DOHH2 (cell line): ENCODE results near the gene POM121.
"Not testable (repeated sequence)": the region's sequence is repeated elsewhere in the genome, so short reads cannot be mapped to it uniquely, and the experiment has no call there.

ENCODE experiments used
- H3F3A ChIP-seq: fragments of 200-600 bp; sonication (generic), shearing (Covaris generic); 2 replicates; pipeline ENCODE4 v1.6.0; 2016; ENCODE audit warnings: antibody characterized with exemption, mild to moderate bottlenecking; ENCODE audit not compliant: control insufficient read depth, insufficient read depth
- H3K27ac ChIP-seq: fragments of 200-600 bp; sonication (generic); 2 replicates; pipeline ENCODE4 v1.5.1; 2014; ENCODE audit warnings: low read depth, mild to moderate bottlenecking, low read length, moderate library complexity
- H3K27me3 ChIP-seq: fragments of 200-600 bp; sonication (generic); 2 replicates; pipeline ENCODE4 v1.6.1; 2014; ENCODE audit warnings: mild to moderate bottlenecking, low read length, mixed read lengths; ENCODE audit not compliant: control insufficient read depth
- H3K36me3 ChIP-seq: fragments of 200-600 bp; sonication (generic); 2 replicates; pipeline ENCODE4 v1.6.1; 2014; ENCODE audit warnings: mild to moderate bottlenecking, low read length, moderate library complexity, mixed read lengths; ENCODE audit not compliant: control insufficient read depth
- H3K4me1 ChIP-seq: fragments of 200-600 bp; sonication (generic); 2 replicates; pipeline ENCODE4 v1.6.1; 2014; ENCODE audit warnings: mild to moderate bottlenecking, low read length, mixed read lengths; ENCODE audit not compliant: control insufficient read depth
- H3K4me2 ChIP-seq: fragments of 200-600 bp; sonication (generic); 2 replicates; pipeline ENCODE4 v1.6.0; 2014; ENCODE audit warnings: mild to moderate bottlenecking, low read length, moderate library complexity
- H3K4me3 ChIP-seq: fragments of 200-600 bp; sonication (generic); 2 replicates; pipeline ENCODE4 v1.5.1; 2014; ENCODE audit warnings: mild to moderate bottlenecking, low read length, mixed read lengths
- H3K79me2 ChIP-seq: fragments of 200-600 bp; sonication (generic); 2 replicates; pipeline ENCODE4 v1.6.1; 2014; ENCODE audit warnings: mild to moderate bottlenecking, low read length, mixed read lengths; ENCODE audit not compliant: control insufficient read depth
- H3K9me2 ChIP-seq: fragments of 200-600 bp; sonication (generic); replicated peaks from 2 replicates; pipeline ENCODE4 v1.6.1; 2014; ENCODE audit warnings: mild to moderate bottlenecking, low read length, mixed read lengths; ENCODE audit not compliant: control insufficient read depth
- H3K9me3 ChIP-seq: fragments of 200-600 bp; sonication (generic); 2 replicates; pipeline ENCODE4 v1.6.1; 2014; ENCODE audit warnings: antibody characterized with exemption, low read length, mixed read lengths; ENCODE audit not compliant: control insufficient read depth, insufficient read depth
- H4K20me1 ChIP-seq: fragments of 200-600 bp; sonication (generic); 2 replicates; pipeline ENCODE4 v1.6.0; 2014; ENCODE audit warnings: low read depth, mild to moderate bottlenecking, antibody characterized with exemption, low read length, moderate library complexity; ENCODE audit not compliant: control insufficient read depth, insufficient read depth
- CTCF ChIP-seq: fragments of 200-600 bp; sonication (generic); IDR thresholded peaks from one replicate; pipeline ENCODE4 v1.5.1; 2014; ENCODE audit warnings: antibody characterized with exemption, mild to moderate bottlenecking, low read depth, low read length; ENCODE audit not compliant: poor library complexity, severe bottlenecking
- EZH2phosphoT487 ChIP-seq: fragments of 200-600 bp; sonication (generic); IDR thresholded peaks from 2 replicates; pipeline ENCODE4 v1.6.1; 2017; ENCODE audit warnings: borderline replicate concordance, mild to moderate bottlenecking, antibody characterized with exemption, low read length, moderate library complexity, mixed read lengths

POM121 gene

GRCh38 chr7:72911395-72911794, 13.5 kb upstream of the POM121 start:
- not testable (repeated sequence) for H3K4me3 ChIP-seq, H3K4me2 ChIP-seq, H3K27me3 ChIP-seq, H3K4me1 ChIP-seq, H3K9me3 ChIP-seq, H3K9me2 ChIP-seq, H3F3A ChIP-seq, H4K20me1 ChIP-seq, H3K27ac ChIP-seq
- H3K36me3 ChIP-seq = peaks cover 70% of the 10 kb centered on the region
- peaks cover 71% of the 10 kb centered on the region for H3K79me2 ChIP-seq

DNA sequence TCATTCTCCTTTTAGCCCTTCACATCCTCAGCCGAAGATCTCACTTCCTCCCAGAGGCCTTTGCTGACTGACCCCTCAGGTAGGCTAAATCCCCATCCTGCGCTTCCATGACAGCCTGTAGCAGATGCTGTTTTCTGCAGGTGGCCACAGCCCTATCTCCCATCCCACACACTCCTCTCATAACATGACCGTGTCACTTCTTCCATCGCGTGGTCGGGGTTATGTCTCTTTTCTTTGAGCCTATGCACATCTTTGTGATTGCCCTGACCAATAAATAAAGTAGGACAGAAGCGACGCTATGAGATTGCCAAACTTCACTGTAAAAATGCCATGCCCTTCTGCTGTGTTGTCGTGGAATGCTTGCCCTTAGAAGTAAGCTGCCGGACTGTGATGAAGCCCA, 11.1 kb upstream of the POM121 start:
- not testable (repeated sequence) for H3K9me2 ChIP-seq, H3K4me3 ChIP-seq, H3K27ac ChIP-seq, H3K4me1 ChIP-seq, H3F3A ChIP-seq, H3K4me2 ChIP-seq, H3K27me3 ChIP-seq, H3K9me3 ChIP-seq, H4K20me1 ChIP-seq
- peaks cover 67% of the 10 kb centered on the region for H3K36me3 ChIP-seq
- H3K79me2 ChIP-seq = peaks cover 69% of the 10 kb centered on the region

- not testable (repeated sequence) for H3K27ac ChIP-seq, H3K4me2 ChIP-seq, H3K9me2 ChIP-seq, H3K4me1 ChIP-seq, H4K20me1 ChIP-seq, H3K27me3 ChIP-seq, H3K9me3 ChIP-seq, H3K4me3 ChIP-seq
- Histone ChIP-seq H3K79me2 (peaks cover 67% of the 10 kb centered on the region), H3K36me3 (peaks cover 72% of the 10 kb centered on the region), H3F3A (peaks cover 15% of the 10 kb centered on the region)
- peak; percentile 95 for TF ChIP-seq CTCF
Observed at GRCh38 chr7:72914756-72915525, 10.0 kb upstream of the POM121 start.

DNA sequence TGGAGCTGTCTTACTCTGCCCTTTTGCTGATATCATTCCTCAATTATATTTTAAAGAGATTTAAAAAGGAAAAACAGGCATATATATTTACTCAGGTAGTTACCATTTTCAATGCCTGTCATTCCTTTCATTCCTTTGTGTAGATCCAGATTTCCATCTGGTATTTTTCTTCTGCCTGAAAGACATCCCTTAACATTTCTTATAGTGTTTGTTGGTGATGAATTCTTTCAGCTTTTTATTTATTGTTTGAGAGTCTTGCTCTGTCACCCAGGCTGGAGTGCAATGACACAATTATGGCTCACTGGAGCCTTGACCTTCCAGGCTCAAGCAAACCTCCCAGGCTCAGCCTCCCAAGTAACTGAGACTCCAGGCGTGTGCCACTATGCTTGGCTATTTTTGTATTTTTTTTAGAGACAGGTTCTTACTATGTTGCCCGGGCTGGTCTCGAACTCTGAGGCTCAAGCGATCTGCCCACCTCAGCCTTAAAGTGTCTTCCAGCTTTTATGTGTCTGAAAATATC, 5.6 kb upstream of the POM121 start:
- Histone ChIP-seq H3K27ac (no peak overlapping the region), H4K20me1 (peaks cover 3% of the 10 kb centered on the region; the same call in 1 of the 2 replicates), H3K4me1 (peaks cover 4% of the 10 kb centered on the region), H3K79me2 (peaks cover 87% of the 10 kb centered on the region), H3K9me3 (no peaks in the 10 kb centered on the region), H3K36me3 (peaks cover 52% of the 10 kb centered on the region), H3K9me2 (no peaks in the 10 kb centered on the region), H3F3A (peaks cover 25% of the 10 kb centered on the region), H3K27me3 (no peaks in the 10 kb centered on the region), H3K4me3 (no peak overlapping the region), H3K4me2 (no peak overlapping the region)
- TF ChIP-seq EZH2phosphoT487 (no peak), CTCF (no peak)
